Measurements from ENCODE around the gene LRRTM3.

The LRRTM3 gene

DNA sequence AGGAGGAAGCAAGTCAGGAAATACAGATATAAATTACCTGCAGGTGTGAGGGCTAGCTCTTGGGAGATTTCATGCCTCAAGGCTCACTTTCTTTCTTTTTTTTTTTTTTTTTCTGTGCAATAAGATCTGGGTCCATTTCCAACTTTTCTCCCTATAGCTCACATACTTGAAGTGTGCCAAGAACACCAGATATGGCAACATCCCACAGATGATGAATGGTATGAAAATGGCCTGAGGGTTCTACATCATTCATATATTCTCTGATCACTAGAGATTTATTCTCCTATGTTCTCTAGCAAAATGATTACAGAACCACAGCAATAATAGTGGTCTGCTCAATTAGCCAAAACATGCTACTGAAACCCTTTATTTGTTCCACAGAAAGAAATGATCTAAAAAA is 117.2 kb downstream of the LRRTM3 start:
- no peak for DNase-seq

DNA sequence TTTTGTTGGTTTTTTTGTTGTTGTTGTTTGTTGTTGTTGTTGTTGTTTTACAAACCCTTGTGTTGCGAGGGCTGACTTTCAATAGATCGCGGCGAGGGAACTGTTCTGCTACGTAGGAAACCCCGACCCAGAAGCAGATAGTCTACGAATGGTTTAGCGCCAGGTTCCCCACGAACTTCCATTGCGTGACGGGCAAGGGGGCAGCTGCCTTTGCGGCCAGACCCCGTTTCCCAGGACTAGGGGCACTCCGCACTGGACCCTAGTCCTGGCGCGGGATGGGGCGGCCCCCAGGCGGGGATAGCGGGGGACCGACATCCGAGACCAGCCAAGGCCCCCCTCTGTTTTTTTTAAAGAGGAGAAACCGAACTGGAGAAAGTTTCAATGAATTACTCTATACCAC is 119.6 kb downstream of the LRRTM3 start:
- DNase-seq = no peak

DNA sequence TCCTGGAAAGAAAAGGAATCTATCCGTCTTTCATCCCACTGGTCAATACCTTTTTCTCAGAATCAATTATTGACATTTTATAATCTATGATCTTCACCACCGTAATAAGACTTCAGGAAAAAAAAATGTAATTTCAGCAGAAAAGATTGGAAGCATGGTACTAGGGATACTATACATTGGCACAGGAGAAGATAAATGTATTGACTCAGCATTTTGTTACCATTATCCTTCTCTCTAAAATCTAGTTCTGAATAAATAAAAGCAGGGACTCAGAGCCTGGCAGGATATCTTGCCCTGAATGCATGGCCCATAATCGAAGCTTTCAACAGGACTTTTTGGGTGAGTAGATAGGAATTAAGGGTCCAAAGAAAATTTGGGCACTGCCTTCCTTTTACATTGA is 120.7 kb downstream of the LRRTM3 start:
- DNase-seq = no peak

DNA sequence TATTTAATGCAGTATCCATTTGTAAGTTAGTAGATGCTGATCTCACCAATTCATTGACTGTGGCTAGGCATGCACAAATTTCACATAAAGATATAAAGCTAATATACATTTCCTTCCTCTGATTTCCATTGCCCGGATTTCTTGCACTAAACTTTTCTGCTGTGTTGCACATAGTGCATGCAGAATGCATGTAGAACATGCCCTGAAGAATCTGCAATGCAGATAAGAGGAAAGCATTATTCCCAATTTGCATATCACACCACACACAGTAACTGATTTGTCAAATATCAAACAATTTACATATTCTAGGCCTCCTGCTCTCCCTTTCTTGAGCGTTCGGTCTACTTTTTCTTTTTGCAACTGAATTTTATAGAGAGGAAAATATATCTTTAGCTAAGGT is 124.2 kb downstream of the LRRTM3 start:
- no peak for DNase-seq

DNA sequence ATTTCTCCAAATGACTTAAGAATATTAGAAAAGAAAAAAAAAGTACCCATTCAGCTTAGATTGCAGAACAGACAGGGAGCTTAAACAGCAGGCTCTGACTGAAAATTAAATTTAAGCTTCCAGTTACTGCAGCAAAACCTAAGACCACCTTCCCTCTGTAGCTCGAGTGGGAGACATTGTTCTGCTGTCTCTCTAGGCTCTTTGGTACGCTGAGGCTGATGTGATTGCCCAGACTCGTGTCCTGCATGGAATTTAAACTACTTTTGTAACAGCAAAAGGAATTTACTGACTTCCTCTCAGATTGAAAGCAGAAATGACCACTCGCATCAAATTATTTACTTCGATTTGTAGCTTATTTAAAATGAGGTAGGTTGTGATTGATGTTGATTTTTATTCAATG is 124.6 kb downstream of the LRRTM3 start:
- DNase-seq = no peak

DNA sequence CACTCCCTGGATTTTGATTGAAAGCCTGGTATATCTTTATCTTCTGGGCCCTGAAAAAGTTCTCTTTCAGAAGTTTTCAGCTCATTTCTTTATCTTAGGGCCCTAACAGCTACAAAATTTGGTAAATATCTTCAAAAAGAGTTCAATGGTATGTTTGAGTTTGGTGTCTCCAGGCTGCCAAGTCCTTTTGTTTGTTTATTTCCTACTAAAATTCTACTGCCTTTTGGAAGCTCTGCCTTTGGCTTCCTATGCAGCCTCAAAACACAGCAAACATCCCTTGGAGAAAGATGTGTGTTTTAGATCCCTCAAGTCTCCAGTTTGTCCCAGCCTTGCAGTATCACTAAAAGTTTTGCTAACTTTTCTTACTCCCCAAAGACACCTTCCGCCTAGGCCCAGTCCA is 146.8 kb downstream of the LRRTM3 start:
- no peak for DNase-seq

DNA sequence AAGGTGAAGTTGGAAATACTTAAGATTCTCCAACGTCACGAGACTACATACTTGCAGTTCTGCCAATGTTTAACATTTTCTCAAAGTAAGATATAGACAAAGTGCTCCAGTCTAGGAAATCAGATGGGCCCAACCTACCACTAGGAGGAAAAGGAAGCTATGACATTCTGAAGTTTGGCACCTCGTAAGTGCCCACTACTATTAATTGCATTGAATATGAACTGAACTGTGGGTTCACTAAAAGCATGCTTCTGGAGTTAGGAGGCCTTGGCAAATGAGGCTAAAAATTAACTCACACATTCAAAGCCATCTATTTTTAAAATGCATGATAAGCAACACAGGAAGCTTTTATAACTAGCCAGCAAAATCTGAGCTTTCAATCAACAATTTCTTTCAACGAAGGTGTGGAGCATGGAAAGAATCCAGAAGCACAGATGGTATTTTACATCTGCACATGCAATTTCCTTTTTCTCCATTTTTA is 149.7 kb downstream of the LRRTM3 start:
- no peak for DNase-seq

DNA sequence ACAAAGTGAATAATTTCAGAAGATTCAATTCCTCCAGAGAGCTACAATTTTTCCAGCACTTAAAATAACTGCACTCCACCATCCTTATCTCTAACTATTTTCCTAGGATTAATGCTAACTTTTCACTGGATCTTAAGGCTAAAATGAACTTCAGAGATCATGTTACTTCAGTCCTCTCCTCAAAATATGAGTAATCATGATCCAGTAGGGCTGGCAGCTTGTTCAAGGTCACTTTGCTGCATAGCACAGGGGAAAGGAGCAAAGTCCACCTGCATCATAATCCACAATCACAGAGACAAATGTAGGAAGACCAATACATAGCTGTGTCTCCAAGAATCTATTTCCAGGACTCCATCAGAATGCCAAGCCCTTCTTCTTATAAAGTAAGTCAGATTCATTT is 150.3 kb downstream of the LRRTM3 start:
- DNase-seq = no peak

DNA sequence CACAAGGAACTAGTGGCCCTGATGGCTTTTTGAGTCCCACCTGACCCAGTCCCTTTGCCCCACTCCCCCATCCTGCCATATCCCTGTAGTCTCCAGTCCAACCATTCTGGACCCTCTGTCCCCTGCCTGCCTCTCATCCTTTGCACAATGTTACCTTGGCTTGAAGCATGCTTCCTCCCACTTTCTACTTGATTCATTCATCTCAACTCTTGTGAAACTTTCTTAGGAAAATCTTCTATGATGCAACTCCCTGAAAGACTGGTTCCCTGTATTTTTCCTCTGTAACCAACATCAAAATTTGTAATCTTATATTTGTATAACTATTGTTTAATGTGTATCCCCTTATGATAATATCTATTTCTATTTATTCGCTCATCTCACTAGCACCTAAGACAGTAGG is 151.5 kb downstream of the LRRTM3 start:
- no peak for DNase-seq

DNA sequence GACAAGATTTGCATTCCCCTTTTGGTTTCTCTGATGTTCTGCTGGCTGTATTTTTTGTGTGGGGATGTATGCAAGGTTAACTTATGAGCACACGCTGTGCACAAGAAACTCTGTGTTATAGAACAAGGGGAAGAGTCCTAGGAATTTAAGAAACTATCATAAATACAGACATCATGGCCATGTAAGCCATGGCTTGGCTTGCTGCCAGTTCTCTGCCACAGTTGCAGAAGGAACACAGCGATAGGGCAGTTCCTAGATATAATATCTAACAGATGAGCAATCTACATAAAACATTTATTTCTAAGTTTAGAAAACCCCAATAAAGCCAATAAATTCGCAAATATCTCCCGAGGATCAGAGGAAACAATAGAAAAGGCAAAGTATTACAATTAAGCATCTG is 153.3 kb downstream of the LRRTM3 start:
- no peak for DNase-seq

DNA sequence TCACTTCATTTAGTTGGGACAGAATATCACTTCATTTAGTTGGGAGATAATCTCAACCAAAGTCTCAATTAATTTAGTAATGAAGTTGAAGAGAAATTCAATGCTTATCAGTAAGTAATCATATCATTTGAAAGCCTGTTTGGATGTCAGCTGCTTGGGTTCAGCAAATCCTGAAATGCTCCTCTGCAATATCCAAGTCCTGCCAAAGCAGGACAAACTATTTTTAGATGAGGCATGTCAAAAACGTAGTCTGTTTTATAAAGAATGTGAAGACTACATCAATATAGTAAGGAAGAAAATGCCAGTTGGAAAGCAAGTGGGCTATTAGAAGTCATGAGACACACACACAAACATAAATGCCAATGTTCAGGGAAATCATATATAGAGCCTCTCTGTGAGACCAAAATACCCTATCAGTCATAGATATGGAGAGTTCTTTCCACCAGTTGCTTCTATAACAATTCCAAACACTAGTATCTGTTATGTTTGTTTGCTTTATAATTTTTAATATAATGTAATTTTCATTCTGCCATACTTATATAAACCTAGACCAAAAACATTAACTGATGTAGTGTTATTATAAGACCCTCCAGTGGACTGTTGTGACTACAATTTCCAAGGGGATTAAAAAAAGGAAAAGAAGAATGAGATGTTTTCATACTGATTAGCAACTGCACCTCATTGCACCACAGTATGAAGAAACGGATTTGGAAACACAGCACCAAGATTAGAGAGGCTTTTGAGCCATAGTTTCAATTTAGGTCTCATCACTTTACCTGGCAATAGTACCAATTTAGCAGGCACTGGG is 160.7 kb downstream of the LRRTM3 start:
- no peak for DNase-seq

DNA sequence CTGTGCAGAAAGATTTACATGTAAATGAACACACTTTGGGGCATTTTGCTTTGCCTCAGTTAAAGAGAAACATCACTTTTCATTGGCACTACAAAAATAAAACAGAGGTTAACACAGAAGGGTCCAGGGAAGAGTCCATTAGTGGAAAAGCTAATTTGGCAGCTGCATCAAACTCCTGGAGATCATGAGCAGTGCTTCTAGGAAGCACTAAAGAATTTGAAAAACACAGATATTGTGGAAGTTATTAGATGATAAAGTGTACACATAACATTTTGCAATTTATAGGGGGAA is 161.2 kb downstream of the LRRTM3 start:
- DNase-seq = no peak

DNA sequence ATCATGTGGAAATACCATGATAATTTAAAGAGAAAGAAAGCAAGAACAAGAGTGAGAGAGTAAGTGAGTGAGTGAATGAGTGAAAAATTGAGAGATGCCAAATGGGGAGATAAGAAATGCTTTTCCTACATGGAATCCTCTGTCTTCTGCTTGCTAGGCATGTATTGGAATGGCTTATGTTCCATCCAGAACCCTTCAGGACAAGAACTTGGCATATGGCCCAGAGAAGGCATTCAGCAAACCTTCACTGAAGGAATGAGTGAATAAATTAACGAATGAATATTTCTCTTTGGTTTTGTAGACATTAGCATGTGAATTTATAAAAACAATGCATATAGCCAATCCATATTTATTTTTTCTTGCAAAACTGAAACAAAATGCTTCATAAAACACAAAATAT is 162.2 kb downstream of the LRRTM3 start:
- DNase-seq = no peak

DNA sequence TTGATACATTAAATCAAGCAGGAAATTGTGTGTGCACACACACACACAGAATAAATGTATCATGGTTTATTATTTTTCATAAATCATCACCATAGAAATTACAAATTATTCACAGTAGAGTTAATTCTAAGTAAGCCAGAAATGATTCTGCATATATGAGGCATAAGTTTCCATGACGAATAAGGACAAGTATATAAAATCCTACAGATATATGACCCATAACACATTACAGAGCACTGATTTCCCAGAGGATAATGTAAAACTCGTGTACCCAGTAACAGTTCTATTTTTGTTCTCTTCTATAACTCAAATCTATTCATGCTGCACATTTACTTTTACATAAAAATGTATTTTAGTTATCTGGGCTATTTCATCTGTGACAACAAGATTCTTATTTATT is 169.7 kb downstream of the LRRTM3 start:
- no peak for DNase-seq

DNA sequence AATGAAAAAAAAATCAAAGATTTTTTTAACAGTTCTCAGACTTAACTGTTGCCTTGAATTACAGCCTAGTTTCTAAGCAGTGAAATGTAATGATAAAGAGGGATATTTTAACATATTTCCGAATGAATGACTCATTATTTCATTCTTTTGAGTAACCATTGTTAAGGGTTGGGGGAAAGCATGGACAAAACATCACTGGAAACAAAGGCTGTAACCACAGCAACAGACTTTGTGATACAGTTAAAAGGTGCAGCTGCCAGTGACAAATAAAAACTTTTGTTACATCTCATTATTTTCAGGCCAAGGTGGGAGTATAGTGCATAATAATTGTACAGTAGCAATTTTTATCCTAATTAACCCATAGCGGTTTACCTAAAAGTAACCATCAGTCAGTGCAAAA is 172.6 kb downstream of the LRRTM3 start:
- DNase-seq = no peak

DNA sequence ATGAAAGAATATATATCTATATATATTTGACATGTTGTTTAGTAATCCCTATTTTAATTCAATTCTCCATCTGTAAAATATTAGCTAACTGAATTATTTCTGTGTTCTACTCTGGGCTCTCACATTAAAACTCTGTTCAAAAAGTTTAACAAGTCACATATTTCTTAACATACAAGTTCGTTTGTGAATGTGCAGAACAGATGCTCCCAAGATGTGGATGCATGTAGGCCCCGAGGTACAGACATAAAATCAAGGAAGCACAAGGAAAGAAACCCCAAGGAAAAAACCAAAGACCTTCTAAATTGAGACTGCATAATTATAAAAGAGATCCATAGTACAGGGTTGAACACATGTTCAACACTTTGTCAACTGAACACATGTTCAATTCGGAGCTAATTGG is 175.1 kb downstream of the LRRTM3 start:
- no peak for DNase-seq

DNA sequence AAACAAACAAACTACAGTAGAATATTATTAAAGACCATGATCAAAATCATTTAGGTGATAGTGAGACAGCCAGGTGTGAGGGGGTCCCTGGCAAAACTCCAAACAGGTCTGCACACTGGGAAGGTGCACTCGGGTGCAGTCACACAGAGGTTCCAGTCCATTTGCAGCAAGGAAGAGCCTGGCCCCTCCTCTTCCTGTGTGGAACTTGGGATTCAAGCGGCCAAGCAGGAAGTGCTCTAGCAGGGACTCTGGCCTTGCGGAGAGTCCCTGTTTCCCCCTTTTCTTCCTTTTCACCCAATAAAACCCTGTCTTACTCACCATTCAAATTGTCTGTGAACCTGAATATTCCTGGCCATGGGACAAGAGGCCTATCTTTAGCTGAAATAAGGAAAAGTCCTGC is 181.8 kb downstream of the LRRTM3 start:
- DNase-seq = no peak

DNA sequence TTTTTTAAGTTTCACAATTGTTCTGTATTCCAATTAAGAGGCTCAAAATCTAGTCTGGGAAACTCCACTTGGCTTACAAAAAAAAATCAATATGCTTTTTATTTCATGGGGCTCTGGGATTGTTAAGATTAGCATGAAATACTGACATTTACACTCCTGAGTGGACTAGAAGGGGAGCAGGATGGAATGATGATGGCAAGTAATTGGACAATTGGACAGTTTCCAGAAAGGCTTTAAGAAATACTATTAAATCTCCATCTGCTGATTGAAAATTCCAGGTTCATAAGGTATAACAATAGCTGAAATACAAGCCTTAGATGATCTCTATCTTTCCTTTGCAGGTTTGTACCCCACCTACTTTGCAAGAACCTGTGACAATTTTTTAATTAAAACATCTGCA is 184.4 kb downstream of the LRRTM3 start:
- no peak for DNase-seq

DNA sequence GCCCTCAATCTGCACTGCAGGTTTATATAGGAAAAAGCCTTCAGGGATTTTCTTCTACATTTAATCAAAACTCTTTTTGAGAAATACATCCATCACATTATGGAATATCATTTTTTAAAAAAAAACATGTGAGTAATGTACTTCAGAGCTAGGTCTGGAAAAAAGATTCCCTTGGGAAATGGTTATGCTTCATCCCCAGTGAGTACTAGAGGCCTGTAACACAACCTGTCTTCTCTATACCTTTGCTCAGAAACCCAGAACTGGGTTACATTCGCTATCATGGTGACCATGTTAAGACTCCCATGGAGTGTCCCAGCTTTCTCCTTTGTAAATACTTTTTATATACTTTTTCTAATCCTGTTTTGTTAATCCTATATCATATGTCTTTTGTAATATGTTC is 186.9 kb downstream of the LRRTM3 start:
- DNase-seq = no peak

DNA sequence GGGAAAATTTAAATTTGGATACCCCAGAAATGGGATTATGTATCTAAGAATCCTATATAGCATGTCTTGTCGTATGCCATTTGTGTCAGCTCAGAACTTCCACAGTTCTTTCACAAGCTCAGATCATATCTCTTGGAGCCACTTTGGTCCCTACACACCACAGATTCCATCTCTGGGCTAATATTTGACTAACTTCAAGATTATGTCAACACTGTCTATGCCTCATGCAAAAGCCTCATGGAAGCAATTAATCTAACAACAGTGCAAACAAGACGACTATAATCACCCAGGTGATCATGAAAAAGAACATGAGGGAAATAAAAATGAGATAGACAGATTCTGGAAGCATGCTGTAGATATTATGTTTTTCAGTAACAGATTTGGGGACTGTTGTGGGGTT is 189.1 kb downstream of the LRRTM3 start:
- DNase-seq = no peak

DNA sequence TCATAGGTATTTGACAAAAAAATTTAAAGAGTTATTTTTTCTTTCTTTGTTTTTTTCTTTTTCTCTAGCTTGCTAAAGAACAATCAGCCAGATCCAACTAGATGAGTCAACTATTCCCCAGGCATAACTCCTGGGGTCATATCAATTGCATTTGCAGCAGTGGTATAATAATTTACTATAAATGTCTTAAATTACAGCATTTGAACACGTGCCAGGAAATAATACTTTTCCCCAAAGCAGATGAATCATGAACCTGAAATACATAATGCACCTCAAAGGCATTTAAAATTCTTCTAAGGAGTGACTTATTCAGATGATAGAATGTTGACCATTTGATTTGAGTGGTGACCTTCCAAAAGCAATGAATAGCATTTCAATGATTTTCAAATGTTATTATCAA is 190.1 kb downstream of the LRRTM3 start:
- DNase-seq = no peak

DNA sequence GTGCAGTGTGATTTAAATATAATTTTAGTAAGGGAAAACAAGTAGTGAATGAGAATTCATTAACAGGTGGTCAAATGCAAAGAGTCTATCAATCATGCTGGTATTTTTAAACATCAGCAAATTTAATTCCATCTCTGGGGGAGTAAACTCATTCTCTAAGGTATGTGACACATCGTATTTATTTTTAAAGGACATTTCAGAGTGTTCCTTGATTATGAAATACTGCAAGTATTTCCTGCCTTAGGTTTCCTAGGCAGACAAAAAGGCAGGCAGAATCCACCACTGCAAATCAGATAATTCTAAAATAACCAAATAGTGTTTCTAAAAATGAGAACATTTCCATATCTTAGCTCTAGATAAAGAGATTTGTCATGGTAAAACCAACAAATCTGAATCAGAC is 193.8 kb downstream of the LRRTM3 start:
- DNase-seq = no peak

DNA sequence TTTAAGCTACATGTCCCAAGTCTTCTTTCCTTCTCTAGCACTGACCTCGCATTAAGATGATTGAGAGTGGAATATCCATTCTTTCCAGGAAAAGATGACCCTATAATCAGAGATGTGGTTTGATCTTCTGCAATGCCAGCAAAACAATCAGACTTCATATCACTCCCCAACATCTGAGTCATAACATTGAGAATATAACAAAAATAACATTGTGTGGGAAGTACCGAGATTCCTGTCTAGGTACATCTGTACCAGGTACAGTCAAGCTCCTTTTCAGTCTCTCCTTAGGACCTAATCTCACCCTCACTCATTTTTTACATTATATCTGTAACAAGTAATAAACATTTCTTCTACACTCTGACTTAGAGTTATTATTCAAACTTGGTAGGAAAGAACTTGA is 201.6 kb downstream of the LRRTM3 start:
- no peak for DNase-seq

DNA sequence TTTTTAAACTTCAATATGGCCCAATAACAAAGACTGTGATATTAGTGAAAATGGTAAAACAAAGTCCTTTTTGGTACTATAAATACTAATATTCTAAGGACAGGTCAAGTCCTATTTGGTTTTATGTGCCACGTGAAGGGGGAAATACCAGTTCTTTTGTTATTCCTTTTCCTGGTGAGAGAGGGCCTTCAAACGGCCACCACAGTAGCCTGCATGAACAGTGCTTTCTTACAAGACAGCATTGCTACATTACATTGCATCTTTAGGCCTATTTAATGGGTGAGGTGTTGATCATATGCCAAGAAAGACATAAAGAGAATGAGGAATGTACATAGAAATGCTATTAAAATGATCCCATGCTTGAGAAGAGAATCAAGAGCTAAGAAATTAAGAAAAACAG is 214.8 kb downstream of the LRRTM3 start:
- no peak for DNase-seq

DNA sequence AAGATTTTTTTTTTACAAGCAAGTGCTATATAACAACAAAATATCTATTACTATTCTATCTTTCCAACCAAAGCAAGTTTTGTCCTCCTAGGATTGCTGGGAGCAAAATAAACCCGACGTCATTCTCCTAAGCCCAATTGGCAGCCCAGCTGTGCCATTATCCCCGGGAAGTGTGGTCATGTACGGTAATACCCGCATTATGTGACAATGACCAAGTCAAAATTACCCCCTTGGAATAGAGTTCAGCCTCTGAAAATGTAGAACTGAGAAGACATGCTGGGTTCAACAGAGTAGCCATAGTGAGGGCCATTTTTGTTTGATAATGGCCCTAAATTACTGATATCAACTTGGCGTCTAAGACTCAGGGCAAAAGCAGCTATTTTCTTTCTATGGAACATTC is 215.5 kb downstream of the LRRTM3 start:
- no peak for DNase-seq

DNA sequence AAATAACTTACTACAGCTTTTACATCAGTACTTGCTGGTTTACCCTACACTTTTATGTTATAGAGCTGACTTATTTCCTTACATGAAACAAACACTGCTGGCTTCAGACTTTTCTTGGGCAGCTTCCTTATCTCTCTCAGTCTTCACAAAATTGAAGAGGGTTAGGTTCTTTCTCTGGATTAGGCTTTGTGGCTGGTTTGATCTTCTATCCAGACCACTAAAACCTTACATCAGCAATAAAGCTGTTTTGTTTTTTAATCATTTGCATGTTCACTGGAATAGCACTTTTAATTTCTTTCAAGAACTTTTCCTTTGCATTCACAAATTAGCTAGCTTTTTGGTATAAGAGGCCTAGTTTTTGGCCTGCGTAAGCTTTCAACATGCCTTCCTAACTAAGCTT is 218.7 kb downstream of the LRRTM3 start:
- no peak for DNase-seq

Data from NCI-H1105 (cell line).